ENCODE results near the gene PTPRT. TPM values are rescaled to one million over a fixed set of nuclear protein-coding genes. Genes with fewer than 3 reads are reported as not detected.

PTPRT gene
- total RNA-seq, 4 donors from 2014 or later = 0.57 to 2.0 (median 0.83) TPM

DNA sequence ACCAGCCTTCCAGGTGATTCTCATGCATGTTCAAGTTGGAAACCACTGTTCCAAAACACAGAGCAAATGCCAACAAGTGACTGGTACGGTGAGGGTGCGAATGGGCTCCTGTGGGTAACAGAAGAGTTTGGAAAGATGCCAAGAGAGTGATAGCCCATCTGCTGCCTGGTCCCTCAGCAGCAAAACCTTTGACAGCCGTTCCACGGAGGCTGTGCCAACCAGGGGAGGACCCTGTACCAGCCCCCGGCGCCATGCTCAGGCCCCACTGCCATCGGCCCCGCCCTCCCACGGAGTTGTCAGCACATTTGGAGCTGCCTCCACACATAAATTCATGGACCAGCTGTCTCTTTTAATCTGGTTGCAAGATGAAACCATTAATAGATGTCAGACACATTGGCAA lies 4.4 kb upstream of the PTPRT start:
- TF ChIP-seq CTCF (IDR thresholded peaks at IDR 0.05; ENCODE audit: low read depth) = no peak

- TF ChIP-seq CTCF (IDR thresholded peaks at IDR 0.05; ENCODE audit: low read depth) = no peak
Measured at GRCh38 chr20:43193443-43193842, 3.7 kb upstream of the PTPRT start.

GRCh38 chr20:43191946-43192863 lies 2.5 kb upstream of the PTPRT start:
- no peak for TF ChIP-seq CTCF (IDR thresholded peaks at IDR 0.05; ENCODE audit: low read depth)

GRCh38 chr20:43191143-43191542 lies 1.4 kb upstream of the PTPRT start:
- TF ChIP-seq CTCF (IDR thresholded peaks at IDR 0.05; ENCODE audit: low read depth) = no peak

DNA sequence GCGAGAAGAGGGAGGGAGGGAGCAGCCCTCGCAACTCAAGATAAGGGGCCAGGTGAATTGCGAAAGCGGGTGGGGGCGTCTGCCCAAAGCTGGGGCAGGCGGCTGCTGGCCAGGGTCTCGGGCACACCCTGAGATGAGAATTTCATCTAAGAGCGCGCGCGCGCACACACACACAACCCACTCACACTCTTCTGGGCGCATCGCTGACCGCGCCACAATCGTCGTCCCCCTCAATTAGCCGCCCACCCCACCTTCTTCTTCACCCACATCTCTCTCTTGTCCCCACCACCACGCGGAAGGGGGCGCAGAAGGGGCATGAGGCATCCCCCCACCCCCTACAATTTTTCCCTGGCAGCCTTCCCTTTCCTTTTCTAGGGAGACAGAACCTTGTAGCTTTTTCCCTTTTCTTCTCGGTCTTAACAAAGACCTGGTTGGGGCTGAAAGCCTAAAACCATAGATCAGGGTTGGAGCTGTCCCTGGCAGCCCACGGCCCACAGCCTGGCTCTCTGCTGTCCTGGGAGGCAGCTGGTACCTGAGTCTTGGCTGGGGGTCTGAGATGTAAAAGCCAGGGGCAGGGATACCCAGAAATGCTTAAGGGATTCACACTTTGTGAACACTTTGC lies 737 bp upstream of the PTPRT start:
- no peak for TF ChIP-seq CTCF (IDR thresholded peaks at IDR 0.05; ENCODE audit: low read depth)

DNA sequence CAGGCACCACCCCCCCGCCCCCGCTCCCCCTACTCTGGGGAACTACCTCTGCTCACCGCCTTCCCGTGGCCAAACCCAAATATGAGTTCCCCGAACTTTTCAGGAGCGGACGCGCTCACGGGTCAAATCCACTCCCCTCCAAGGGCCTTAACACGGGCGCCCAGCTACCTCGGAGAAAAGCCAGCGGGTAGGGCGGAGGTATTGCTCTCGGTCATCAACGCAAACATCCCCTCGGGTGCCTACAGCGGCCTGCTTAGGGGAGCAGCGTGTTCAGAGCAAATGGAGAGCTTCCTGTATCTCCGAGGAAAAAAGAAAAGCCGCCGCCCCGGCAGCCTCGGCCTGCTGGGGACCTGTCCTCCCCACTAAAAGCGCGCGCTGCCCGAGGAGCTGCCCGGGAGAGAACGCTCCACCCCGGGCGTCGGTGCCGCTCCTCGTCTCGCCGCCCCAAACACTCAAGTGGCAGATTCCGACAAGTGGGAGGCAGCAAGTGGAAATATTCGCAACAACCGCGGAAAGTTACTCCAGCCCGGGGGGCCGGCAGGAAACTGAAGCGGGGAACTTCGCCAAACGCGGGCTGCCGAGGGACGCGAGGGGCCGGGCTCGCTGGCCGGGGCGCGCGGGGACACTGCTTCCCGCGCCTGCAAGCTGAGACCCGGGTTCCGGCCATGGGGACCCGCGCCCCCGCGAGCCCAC lies 699 bp downstream of the PTPRT start:
- TF ChIP-seq CTCF (IDR thresholded peaks at IDR 0.05; ENCODE audit: low read depth) = no peak

GRCh38 chr20:43188234-43188653 lies 1.5 kb downstream of the PTPRT start:
- no peak for TF ChIP-seq CTCF (IDR thresholded peaks at IDR 0.05; ENCODE audit: low read depth)
